GM19099 (cell line): ENCODE measurements around the gene BTG1.

ENCODE experiments used
- POLR2A ChIP-seq: IDR thresholded peaks from 3 replicates; pipeline ENCODE4 v1.6.1; 2011; ENCODE audit warnings: low read depth; ENCODE audit not compliant: insufficient read length; ENCODE audit errors: extremely low read depth

BTG1 gene

DNA sequence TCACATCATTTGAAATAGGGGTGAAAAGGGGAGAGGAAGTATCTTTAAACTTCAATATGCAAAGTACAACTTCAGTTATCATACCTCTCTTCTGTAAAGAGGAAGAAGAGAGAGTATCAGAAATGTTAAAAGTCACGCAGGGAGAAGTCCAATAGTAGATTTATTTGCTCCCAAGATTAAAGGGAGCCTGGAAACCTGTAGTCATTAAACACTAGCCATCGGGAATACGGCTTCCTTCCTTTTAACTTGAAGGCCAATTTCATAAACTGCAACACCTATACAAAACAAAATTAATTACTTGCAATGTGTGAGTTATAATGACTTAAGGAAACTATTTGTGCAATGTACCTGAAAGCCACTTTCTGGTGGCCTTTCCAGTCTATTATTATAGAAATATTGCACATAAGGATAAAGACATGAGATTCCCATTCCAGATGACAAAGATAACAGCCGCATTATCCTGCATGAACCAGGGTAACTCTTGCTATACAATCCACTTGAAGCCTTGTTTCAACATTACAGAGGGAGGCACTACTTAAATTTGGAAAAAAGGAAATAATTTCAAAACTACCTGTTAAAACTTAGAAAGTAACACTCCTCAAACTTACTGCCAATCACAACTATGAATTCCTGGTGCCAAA is 4.6 kb downstream of the BTG1 start:
- TF ChIP-seq POLR2A = no peak

DNA sequence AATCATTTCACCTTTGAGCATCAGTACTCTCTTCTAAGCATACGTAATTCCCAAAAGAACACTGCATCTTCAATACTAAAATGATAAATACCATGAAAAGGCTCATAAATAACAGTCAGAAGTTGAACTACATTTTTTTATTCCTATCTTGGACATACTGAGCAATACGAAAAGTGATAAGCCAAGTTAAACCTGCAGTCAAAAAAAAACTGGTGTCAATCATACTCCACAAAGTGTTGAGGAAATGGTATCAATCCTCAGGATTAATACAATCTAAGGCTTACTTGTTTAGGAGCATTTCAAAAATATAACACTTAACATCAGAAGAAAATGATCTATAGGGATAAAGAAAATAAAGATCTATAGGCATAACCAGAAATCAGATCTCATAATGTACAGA is 5.5 kb downstream of the BTG1 start:
- no peak for TF ChIP-seq POLR2A

DNA sequence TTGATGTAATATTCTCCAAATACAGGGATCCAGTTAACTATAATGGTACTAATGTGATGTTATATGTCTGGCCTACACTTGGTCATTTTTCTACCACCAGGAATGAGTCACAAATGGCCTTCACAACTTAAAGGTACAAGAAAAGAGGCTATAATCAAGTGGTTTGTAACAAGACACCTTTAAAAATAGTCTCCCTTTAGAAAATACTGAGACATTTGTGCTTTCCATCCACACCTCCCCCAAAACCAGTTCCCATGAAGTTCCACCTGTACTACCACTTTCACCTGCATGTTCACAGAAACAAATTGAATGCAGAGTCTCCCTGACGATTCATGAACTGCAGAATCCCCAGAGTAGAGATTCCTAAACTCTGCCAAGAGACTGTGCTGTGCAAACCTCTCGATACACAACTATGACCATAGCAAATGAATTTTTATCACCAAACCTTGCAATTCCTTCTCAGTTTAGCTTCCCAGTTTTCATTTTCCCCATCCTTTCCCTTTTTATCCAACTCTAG is 6.0 kb downstream of the BTG1 start:
- TF ChIP-seq POLR2A = peak; percentile 34

DNA sequence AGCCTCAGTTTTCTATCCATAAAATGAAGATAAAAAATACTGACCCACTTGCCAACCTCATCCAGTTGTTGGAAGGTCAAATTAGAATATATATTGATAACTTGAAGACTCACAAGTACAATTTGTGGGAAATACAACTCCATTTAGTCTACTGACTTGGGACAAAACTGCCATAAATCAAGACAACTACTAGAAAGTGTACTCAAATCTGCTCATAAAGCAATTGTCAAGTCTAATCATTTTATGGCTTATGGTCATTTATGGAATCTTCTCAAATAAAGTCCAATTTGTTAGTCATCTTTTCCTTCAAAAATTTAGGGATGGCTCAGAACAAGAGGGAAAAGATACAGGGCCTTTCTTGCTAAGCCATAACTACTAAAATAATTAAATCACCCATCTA is 7.0 kb downstream of the BTG1 start:
- no peak for TF ChIP-seq POLR2A

DNA sequence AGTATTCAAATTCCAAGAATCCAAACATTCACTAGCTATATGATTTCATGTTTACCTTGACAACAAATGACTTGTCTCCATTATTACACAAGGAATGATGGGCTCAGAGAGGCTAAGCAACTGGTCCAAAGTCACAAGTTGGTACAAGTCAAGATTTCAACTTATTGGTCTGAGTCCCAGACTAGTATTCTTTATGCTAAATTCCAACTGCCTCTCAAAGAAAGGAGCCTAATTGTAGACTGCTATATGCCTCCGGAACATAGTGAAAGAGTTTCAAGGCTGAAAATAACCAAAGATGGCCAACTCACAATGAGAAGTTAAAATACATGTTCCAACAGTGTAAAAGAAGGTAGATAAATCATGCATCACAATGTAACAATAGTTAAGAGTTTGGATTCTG is 7.5 kb downstream of the BTG1 start:
- no peak for TF ChIP-seq POLR2A

DNA sequence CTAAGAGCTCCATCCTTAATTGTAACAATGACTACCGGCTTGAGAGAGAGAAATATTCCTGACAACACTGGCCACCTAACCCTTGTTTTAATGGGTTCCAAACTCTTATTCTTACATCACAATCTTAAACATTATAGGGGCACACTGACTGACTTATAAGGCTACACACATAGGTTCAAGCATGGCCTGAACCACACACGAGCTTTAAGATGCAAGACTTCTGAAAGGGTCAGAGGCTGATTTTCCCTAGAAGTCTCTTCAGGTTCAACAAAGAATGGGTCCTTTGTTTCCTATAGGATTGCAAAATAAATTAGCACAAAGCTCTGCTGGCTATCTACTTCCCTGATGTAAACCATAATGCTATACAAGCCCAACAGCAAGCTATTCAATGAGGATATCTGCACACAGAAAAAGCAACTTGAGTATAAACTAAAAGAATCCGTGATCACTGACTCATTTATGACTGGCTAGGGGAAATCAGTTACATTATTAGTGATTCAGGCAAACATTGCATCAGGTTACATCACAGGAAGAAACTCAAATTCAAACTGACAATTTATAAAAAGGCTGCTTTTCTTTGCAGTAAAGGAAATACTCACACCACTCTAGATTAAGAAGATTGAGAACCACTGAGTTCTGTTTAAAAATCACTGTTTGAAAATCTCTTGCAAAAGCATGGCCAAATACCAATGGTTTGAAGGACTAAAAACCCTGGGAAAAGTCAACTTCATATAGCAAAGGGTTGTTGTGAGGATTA is 8.5 kb downstream of the BTG1 start:
- no peak for TF ChIP-seq POLR2A

DNA sequence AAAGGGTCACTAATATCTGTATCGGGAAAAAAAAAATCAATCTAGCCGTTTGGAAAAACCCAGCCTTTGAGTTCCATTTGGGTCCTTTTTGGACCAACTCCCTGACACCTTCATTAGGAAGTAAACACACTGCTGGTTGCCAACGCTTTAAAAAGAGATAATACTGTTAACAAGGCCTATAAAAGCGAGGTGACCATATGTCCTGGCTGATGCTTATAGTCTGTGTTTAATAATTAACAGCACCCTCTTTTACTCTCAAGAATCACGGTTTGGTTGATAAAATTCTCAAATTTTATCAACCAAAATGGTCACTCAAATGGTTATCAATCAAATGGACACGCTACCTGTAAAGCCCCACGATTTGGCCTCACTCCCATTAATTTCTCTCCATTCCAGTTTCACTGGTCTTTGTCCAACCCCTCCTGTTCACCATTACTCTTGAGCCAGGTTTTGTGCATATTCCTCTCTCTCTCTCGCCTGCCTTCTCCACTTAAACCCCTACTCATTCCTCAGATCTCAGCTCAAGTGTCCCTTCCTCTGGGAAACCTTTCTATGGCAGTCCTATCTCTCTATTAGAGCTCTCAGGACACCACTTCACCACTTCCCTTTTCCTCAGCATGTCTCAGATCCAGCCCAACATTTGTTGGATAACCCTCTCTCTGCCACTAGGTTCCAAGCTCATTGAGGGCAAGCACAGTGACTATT is 9.5 kb downstream of the BTG1 start:
- TF ChIP-seq POLR2A = no peak

DNA sequence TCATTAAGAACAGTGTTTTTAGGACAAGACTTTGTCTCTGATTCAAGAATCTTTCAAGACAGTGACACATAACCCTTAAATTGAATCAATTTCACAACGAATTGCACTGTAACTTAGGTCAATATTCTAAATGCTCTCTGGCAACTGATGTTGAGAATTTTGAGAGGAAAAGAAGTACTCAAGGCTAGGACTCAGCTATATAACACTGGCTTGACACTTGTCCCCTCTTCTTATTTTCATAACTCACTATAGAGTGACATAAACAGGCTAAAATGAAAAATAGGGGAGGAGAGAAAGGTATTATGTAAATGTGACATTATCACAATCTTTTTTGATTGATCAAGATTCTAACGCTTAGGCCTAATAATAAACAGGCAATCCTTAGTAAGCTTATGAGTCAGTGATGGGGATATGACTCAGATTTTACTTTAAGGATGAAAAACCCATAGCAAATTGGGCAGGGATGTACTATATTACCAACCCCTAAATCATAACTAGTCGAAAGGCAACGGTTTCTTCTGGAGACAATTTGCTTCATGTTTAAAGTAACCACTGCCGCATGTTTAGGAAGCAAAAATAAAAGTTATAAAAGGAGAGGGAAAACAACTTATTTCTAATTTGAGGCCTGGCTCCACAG is 10.9 kb downstream of the BTG1 start:
- TF ChIP-seq POLR2A = no peak

DNA sequence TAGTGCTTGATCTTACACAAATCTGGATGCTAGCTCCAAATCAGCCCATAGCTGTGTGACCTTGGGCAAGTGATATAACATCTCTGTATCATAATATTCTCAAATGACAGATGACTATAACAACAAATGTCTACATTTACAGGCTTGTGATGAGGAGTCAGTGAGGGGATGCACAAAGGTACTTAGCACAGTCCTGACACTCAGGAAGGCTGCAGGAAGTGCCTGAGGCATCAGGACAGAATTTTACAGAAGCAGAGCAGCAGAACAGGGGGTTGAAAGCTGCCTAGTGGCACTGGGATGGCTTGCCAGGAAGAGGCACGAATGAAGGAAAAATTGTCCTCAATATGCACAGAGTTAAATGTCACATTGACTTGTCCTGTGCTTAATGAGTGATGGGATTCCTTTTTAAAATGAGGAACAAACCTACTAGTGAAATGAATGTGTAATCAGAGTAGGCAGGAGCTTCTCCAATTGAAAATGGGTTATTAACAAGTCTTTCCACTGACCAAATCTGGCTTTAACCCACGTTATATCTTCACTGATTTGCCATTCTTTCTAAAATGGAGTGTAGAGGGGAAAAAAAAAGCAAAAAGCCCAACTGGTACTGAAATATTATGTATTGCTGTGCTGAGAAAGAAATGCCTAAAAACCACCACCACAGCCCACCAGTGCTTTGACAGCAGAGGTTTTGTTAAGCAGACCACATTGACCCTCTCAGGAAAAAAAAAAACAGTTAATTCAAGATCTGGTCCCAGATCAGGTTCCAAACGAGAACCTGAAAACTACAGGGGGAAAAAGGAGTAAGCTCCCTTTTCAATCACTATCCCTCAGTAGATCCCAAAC is 11.6 kb downstream of the BTG1 start:
- TF ChIP-seq POLR2A = no peak

DNA sequence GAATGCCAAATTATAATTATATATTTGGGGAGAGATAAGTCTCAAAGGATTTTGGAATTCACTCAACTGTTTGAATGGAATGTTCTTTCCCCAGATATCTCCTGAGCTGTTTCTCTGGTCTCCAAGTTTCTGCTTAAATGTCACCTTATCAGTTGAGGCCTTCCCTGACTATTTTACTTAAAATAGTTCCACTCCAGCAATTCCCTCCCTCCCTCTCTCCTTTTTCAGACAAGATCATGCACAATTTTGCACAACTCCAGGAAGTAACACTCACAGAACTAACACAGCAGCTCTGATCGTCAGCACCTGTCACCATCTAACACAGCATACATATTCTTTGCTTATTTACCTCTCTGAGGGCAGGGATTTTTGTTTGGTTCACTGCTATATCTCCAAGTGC is 12.5 kb downstream of the BTG1 start:
- TF ChIP-seq POLR2A = no peak

DNA sequence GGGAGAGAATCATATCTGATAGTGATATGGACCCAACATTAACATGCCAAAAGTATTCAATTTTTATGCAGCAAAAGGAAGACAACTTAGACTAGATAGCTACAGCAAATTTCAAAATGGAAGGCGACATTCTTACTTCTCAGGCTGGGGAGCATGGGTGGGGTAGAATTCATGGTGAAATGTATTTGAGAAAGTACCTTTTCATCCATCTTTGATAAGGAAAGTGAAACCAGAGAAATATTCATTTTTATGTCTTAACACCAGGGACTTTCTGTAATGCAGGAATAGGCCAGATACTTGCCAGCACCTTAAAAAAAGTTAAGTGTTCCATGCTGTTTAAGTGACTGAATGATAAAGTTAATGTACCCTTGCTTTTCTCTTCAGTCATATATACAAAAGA is 13.4 kb downstream of the BTG1 start:
- TF ChIP-seq POLR2A = no peak

DNA sequence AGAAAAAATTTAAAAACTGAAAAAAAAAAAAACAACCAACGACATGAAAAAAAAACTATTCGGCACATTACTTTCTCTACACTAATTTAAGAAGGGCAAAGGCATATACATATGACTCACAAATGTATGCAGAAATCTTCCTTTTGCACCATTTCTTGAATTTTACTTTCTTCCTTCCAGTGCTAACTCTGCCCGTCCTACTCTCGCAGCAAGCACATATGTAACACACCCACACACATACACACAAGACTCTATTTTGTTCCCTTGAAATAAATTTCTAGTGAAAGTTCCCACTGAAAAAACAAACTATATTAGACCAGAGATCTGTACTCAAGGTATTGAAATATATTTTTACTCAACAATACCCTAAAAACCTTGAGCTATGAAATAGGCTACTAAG is 14.6 kb downstream of the BTG1 start:
- no peak for TF ChIP-seq POLR2A

DNA sequence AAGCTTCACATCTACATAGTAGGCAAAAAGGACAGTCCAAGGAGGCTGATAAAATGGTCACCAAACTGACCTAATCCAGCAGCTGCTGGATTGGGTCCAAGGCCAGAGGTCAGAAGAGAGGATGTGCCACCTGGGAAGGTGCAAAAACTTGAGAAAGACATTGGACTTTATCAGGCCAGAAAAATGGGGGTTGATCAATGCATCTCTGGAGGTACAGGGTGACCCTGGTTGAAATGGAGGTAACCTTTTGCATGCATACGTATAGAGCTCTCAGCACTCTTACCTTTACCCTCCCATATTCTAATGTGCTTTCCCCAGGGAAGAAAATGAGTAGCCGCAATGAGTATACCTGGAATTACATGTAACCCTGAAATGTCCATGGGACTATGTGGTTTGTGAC is 16.0 kb downstream of the BTG1 start:
- no peak for TF ChIP-seq POLR2A

DNA sequence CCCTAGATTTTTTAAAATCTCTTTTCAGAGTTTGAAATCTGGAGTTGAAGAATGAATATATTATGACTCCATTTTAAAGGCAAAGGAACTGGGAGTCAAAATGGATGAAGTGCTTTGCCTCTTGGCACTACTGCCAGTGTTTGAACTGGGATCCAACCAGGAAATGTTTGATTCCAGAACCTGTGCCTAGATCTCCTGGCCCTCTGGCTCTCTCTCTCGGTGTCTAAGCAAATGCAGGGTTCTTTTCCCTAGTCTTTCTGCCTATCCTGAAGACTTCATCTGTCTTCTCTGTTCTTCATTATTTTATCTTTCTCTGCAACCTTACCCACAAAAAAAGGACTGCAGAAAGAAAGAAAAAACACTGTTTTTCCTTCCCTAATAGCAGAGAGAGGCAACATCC is 17.0 kb downstream of the BTG1 start:
- no peak for TF ChIP-seq POLR2A

DNA sequence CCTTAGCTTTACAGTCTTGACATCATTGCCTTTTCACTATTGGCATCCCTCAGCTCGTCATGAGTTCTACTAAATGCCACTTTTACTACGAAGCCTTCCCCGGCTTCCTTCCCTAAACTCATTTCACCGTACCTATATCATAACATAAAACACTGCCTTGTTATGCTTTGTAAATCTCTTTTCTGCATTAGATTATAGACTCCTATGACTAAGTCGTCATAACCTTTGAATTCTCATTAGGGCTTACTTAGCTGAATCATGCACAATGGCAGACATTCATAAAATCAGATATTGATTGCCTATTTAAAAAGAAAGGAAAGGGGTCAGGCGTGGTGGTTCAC is 21.0 kb downstream of the BTG1 start:
- TF ChIP-seq POLR2A = no peak
